Fibroblast of skin of right quadriceps (primary cell): ENCODE results near the gene LARP1B.
"Not testable (repeated sequence)": the region's sequence is repeated elsewhere in the genome, so short reads cannot be mapped to it uniquely, and the experiment has no call there.

Experiments
- DNase-seq: peaks from one replicate; pipeline ENCODE4 v3.0.0-alpha.2; 2013

LARP1B gene

DNA sequence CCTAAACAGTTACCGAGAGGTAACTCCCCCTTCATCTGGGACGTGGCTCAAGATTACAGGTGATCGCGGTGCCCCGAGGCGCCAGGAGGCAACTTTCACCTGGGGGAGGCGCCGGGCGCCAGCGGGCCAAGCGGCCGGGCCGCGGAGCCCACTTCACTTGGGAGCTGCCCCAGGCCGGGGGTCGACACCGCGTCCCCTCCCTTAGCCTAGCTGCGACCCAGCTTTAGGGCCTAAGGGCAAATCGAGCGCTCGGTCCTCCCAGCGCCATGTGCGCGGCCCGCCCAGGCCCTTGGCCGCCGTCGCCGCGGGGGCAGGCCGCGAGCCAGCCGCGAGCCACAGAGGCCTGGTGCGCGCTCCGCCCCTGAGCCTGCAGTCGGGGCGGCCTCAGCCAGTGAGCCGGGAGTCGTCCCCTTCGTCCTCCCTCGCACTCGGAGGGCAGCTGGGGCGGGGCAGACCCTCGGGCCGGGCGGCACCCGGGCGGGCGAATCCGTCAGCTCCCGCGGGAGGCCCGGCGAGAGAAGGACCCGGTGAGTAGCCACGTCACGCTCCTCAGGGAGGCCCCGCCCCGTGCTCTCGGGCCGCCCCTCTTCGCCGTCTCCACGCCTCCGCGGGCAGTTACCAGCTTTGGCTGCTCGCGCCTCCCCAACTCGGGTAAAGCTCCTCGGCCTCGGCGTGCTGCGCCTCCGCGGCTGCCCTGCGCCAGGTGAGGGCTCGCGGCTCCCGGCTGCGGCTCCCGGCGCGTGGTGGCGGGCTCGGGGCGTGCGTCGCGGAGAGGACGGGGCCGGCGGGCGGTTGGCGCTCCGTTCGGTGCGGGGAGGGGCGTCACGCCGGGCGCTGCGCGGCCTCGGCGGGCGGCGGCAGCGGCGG is at the start of gene LARP1B:
Gene LARP1B (plus strand): TSS at position 614 of the 867 bp plus-strand sequence. CDS start 13,640 bp downstream, outside the sequence.
- DNase-seq: peak; percentile 98

DNA sequence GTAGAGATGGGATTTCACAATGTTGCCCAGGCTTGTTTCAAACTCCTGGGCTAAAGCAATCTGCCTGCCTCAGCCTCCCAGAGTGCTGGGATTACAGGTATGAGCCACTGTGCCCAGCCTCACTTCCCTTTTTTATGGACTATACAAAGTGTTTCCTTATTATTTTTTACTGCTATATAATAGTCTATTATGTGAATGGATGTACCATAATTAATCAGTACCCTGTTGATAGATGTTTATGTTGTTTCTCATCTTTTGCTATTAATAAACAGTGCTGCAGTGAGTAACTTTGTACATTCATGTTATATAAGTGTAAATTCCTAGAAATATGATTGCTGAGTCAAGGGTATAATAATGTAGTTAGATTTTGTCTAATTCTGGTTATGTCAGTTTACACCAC is 35.8 kb upstream of the LARP1B start:
- DNase-seq: no peak

DNA sequence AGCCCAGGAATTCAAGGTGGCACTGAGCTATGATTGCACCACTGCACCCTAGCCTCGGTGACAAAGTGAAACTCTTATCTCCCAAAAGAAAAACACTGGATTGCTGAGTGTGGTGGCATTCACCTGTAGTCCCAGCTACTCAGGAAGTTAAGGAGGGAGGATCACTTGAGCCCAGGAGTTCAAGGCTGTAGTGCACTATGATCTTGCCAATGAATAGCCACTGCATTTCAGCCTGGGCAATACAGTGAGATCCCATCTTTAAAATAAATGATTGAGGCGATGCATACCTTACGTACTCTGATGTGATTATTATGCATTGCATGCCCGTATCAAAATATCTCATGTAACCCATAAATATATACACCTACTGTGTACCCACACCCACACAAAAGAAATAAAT is 31.2 kb upstream of the LARP1B start:
- no peak for DNase-seq

DNA sequence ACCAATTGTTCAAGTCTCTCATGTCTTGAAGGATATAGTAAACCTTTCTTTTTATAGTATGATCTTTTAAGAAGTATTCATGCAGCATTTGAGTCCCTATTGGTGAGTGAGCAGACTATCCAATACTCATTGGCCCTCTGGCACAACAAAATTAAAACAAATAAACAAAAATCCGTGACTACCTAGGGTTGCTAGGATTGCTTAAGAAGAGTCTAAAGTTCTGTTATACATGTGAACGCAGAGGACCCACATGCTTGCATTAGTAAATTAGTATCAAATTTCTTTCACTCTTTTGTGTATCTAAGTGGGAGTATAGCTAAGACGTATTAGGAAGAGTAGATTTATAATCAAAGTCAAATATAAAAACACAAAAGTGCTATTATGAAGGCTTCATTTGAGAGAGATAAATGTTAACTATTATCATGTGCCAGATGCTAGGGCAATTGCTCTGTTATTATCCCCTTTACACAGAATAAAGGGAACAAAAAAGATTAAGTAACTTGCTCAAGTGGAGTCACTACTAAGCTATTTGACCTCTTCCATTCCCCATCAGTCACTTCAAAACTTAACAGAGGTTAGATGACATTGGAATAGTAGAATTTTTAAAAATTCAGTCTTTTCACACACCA is 29.2 kb upstream of the LARP1B start:
- DNase-seq: no peak

DNA sequence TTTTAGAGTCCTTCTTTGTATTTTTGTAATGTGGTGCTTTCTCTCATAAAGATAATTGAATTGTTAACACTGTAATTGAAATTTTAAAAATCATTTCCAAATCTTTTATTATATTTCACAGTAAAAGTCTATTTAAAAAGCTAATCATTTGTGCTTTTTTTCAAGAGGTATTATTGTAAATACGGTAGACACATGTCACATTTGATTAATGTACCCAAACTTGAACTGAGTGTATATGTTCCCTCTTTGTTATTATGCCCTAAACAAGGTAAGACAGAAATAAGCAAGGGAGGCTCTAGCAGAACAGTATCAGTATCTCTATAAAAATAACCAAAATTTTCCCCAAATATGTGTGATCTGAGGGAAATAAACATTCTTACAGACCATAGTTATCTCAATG is 21.5 kb upstream of the LARP1B start:
- no peak for DNase-seq

DNA sequence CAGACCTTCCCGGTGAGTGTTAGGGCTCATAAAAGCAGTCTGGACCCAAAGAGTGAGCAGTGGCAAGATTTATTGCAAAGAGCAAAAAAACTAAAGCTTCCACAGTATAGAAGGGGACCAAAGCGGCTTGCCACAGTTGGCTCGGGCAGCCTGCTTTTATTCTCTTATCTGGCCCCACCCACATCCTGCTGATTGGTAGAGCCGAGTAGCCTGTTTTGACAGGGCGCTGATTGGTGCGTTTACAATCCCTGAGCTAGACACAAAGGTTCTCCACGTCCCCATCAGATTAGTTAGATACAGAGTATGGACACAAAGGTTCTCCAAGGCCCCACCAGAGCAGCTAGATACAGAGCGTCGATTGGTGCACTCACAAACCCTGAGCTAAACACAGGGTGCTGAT is 14.1 kb upstream of the LARP1B start:
- not testable (repeated sequence) for DNase-seq

DNA sequence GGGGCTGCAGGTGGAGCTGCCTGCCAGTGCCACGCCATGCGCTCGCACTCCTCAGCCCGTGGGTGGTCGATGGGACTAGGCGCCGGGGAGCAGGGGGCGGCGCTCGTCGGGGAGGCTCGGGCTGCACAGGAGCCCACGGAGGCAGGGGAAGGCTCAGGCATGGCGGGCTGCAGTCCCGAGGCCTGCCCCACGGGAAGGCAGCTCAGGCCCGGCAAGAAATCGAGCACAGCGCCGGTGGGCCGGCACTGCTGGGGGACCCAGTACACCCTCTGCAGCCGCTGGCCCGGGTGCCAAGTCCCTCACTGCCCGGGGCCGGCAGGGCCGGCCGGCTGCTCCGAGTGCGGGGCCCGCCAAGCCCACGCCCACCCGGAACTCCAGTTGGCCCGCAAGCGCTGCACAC is 13.6 kb upstream of the LARP1B start:
- DNase-seq: not testable (repeated sequence)

DNA sequence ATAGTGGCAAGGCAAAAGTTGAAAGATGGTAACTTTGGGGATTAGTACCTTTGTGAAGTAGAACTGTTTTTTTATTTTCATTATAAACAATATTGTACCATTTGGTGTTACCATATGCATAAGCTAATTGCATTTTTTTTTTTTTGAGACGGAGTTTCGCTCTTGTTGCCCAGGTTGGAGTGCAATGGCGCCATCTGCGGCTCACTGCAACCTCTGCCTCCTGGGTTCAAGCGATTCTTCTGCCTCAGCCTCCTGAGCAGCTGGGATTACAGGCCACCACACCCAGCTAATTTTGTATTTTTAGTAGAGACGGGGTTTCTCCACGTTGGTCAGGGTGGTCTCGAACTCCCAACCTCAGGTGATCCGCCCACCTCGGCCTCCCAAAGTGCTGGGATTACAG is 9.9 kb upstream of the LARP1B start:
- DNase-seq: not testable (repeated sequence)

DNA sequence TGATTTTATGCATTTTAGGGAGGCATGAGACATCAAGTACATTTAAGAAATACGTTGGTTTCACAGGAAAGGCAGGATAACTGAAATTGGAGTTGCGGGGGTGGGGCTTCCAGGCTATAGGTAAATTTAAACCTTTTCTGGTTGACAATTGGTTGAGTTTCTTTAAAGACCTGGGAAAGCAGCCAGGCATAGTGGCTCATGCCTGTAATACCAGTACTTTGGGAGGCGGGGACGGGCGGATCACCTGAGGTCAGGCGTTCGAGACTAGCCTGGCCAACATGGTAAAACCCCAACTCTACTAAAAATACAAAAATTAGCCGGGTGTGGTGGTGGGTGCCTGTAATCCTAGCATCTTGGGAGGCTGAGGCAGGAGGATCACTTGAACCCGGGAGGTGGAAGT is 6.2 kb upstream of the LARP1B start:
- not testable (repeated sequence) for DNase-seq

DNA sequence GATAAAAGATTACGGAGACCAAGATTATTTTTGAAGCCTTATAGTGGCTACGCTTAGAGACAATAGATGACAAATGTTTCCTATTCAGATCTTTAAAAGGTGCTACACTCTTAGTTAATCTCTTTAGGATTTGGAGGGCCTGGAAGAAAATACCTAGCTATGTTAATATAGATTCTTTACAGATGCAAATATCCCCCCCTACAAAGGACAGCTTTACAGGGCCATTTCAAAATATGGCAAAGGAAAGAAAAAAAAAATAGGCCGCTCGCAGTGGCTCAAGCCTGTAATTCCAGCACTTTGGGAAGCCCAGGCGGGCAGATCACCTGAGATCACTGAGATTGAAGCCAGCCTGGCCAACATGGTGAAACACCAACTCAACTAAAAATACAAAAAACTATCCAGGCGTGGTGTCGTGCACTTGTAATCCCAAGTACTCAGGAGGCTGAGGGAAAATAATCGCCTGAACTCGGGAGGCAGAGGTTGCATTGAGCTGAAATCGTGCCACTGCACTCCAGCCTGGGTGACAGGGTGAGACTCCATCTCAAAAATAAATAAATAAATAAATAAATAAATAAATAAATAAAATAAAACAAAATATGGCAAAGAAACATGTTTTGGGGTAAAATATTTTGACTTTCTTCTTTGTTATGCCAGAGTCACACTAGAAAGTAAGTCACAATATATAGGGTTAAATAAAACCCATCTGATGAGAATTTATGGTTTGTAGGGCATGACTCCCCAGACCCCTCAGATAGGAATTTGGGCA is 5.5 kb upstream of the LARP1B start:
- DNase-seq: not testable (repeated sequence)

DNA sequence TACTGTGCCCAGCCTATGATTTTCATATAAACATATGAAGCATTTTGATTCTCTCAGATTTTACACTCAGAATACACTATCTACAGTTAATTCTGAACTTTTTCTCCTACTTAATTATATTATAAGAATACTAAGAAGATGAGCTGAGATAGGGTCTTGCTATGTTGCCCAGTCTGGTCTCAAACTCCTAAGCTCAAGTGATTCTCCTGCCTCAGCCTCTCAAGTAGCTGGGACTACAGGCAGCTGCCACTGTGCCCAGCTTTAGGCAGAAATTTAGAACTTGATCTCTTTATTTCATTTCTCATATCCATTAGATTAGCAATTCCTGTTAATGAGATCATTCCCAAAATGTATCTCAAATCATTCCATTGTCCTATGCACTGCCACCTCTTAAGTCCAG is 4.7 kb upstream of the LARP1B start:
- no peak for DNase-seq

DNA sequence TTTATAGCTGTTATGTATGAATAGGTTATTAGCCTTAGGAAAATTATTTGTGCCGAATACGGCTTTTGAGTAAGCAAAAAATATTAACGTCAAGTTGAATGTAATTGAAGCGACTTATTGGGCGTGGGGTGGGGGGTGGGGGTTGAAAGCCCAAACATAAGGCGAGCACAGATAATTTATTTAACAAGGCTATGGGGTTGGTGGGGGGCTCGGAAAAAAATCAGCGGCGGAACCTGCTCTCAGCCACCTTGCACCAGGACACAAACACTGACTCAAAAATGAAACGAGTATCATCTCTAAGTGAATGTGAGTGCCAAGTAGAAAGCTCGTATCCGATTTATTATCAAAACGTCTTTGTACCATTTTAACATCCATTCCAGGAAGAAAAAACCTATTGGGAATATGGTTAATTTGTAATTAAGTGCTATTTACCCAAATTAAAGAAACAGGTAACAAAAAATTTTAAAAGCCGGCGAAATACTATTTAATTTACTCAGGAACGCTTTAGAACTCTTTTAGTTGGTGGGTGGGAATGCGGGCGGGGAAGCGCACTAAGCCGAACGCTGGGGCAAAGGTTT is 902 bp upstream of the LARP1B start:
- peak; percentile 15 for DNase-seq

DNA sequence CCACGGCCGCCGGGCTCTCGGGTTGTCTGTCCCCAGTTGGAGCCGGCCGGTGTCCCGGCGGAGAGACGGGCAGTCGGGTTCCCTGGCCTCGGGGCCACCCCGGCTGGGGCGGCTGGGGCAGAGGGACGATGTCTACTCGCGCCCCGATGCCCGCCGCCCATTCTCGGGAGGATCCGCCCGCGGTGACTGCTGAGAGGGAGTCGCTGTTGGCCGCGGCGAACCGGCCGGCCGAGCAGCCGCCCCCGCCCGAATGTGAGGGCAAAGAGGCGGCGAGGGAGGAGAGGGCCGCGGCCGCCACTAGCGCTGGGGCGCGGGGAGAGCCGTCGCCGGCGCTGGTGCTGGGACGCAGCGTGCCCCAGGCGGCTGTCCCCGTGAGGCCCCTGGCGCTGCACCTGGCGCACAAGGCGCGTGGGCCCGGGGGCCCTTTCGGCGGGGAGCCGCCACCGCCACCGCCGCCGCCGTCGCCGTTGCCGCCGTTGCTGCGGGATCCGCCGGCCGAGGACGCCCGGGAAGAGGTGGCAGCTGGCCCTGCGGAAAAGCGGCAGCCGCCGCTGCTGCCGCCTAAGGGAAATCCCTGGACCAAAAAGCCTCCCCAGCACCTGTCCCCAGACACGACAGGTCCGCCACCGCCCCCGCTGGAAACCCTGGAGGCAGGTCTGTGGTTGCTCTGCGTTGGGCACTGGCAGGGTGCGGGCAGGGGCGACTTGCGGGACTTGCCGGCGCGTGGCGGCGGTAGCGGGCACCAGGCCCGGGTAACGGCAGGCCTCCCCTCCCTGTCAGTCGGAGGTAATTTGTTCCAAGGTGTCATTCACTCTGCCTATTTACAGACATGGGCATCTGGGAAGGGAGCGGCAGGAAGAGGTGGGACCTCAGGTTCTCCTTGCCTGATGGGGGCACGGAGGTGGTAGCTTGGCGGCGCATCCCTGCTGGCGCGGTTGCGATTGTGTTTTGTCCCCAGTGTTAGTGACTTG is 739 bp downstream of the LARP1B start:
- peak; percentile 30 for DNase-seq

DNA sequence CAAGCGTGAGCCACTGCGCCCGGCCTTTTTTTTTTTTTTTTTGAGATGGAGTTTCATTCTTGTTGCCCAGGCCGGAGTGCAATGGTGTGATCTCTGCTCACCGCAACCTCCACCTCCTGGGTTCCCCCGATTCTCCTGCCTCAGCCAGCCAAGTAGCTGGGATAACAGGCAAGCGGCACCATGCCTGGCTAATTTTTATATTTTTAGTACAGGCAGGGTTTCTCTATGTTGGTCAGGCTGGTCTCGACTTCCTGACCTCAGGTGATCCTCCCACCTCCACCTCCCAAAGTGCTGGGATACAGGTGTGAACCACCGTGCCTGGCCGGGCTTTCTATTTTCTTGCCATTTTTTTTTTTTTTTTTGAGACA is 5.3 kb downstream of the LARP1B start:
- not testable (repeated sequence) for DNase-seq

DNA sequence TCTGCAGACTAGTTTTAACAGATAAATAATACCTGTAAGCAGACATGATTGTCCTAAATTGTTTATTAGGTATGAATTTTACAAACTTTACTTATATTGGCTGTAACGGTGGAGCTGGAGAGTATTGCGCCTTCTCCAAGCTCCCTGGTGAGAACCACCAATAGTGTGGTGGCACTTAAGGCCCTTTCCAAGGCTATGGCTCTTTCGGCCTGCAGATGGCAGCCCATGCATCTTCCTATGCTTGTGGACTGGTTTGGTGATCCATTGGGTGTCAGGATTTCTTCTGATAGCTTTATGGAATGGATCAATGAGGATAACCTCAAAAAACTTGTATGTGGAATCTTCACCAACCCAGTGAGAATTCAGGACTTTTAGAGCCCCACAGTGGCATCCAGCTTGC is 7.8 kb downstream of the LARP1B start:
- DNase-seq: no peak

DNA sequence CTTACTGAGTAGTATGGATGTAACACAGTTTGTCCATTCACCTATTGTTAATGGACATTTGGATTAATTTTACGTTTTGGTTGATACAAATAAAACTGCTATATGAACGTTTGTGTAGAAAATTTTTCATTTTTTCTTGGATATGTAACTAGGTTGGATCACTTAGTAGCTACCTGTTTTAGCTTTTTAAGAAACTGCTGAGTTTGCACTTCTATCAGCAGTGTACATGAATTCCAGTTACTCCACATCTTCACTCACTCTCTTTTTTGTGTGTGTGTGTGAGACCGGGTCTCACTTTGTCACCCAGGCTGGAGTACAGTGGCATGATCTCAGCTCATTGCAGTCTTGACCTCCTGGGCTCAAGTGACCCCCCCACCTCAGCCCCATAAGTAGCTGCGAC is 15.4 kb downstream of the LARP1B start:
- no peak for DNase-seq

DNA sequence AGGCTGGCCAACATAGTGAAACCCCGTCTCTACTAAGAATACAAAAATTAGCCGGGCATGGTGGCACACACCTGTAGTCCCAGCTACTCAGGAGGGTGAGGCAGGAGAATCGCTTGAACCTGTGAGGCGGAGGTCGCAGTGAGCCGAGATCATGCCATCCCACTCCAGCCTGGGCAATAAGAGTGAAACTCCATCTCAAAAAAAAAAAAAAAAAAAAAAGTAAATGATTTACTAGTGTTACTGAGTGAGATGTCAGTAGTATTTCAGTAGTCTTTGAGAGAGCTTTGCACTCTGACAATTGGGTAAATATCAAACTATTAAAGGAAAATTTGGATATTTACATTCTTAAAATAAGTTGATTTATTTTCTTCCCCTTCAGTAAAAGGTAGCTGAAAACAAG is 34.2 kb downstream of the LARP1B start:
- not testable (repeated sequence) for DNase-seq

DNA sequence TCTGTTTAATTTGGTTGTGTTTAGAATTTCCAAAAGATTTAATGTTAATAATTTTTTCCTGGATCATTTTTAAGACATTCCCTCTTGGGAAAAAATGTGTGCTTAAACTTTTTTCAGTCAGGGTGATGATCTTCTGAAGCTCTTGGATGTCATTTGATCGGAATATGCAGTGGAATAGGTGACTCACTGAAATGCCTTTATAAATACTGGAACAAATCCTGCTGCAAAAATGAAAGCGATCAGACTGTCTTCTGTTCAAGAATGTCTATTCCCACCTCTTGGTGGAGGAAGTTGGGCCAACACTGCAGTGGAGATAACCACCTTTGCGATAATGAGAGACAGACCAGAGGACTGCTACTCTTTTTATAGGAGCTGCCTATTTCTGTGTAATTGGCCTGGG is 46.7 kb downstream of the LARP1B start:
- peak; percentile 44 for DNase-seq

DNA sequence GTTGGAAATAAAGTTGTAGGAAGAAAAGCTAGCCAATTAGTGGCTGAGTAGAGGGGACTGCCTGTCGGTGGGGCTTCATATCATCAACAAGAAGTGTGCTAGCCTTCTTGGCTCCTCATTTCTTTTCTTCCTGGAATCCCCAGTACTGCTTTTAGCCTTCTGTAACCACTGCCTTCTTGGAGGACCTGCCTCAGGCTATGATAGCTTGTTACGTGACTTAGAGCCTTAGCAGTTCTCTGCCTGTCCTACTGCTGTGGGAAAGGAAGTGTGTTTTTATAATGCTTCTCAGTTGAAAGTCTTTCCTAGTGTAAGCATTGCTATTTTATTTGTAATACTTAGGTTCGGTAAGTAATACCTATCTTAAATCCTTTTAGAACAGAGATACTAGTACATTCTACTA is 61.9 kb downstream of the LARP1B start:
- DNase-seq: no peak

DNA sequence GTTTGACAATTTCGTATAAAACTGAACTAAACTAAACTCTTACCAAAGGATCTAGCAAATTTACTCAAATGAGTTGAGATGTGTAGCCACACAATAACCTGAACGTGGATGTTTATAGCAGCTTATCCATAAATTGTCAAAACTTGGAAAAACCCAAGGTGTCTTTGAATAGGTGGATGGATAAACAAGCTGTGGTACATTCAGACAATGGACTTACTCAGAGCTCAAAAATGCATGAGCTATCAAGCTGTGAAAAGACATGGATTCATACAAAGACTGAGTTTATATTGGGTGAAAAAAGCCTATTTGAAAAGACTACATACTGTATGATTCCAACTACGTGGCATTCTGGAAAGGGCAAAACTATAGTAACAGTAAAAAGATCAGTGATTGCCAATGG is 69.5 kb downstream of the LARP1B start:
- DNase-seq: no peak

DNA sequence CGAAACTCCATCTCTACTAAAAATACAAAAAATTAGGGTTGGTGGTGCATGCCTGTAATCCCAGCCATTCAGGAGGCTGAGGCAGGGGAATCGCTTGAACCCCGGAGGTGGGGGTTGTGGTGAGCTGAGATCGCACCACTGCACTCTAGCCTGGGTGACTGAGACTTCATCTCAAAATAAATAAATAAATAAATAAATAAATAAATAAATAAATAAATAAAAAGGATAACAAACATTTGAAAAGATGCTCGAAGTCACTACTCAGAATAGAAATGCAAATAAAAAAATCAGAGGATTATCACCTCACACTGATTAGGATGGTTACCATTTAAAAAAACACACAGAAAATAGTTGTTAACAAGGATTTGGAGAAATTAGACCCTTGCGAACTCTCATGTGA is 73.8 kb downstream of the LARP1B start:
- no peak for DNase-seq

DNA sequence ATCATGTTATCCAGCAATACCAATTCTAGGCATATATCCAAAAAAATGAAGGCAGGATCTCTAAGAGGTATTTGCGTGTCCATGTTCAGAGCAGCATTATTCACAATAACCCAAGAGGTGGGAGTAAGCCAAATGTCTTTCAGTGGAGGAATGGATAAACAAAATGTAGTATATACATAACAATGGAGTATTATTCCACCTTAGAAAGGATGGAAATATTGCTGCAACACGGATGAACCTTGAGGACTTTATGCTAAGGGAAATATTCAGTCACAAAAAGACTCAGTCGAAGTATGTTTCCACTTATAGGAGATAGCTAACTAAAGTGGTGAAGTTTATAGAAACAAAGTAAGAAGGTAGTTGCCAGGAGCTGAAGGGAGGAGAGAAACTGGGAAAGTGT is 74.3 kb downstream of the LARP1B start:
- DNase-seq: no peak
